H9 (cell line): ENCODE data around the gene IRF6. TPM values are rescaled to one million over a fixed set of nuclear protein-coding genes. Genes with fewer than 3 reads are reported as not detected.

ENCODE experiments used
- DNase-seq: peaks from one replicate; pipeline ENCODE4 v3.0.0-alpha.2; 2017
- H2AFZ ChIP-seq: one replicate; pipeline ENCODE4 v1.6.1; 2013; ENCODE audit warnings: mild to moderate bottlenecking, low read length, control low read depth, moderate library complexity
- H2AK5ac ChIP-seq: 2 replicates; pipeline ENCODE4 v1.6.1; 2013; ENCODE audit warnings: low read length, control low read depth, mixed read lengths; ENCODE audit not compliant: insufficient read length
- H2BK120ac ChIP-seq: one replicate; pipeline ENCODE4 v1.6.1; 2013; ENCODE audit warnings: low read depth, mild to moderate bottlenecking, low read length, control low read depth, inconsistent platforms; ENCODE audit not compliant: poor library complexity, severe bottlenecking
- H2BK12ac ChIP-seq: 2 replicates; pipeline ENCODE4 v1.6.1; 2013; ENCODE audit warnings: low read length, control low read depth, mixed read lengths, low read depth; ENCODE audit not compliant: insufficient read length
- H2BK15ac ChIP-seq: 2 replicates; pipeline ENCODE4 v1.6.1; 2013; ENCODE audit warnings: low read depth, low read length, control low read depth
- H2BK20ac ChIP-seq: one replicate; pipeline ENCODE4 v1.6.1; 2013; ENCODE audit warnings: low read depth, mild to moderate bottlenecking, low read length, control low read depth, inconsistent platforms; ENCODE audit not compliant: poor library complexity, severe bottlenecking
- H2BK5ac ChIP-seq: 2 replicates; pipeline ENCODE4 v1.6.1; 2013; ENCODE audit warnings: low read length, control low read depth, mixed read lengths; ENCODE audit not compliant: insufficient read length
- H3K14ac ChIP-seq: 2 replicates; pipeline ENCODE4 v1.6.1; 2013; ENCODE audit warnings: low read length, control low read depth; ENCODE audit not compliant: insufficient read depth
- H3K18ac ChIP-seq: 2 replicates; pipeline ENCODE4 v1.6.1; 2013; ENCODE audit warnings: low read depth, mild to moderate bottlenecking, mixed read lengths, low read length, control low read depth; ENCODE audit not compliant: insufficient read length
- H3K23ac ChIP-seq: 2 replicates; pipeline ENCODE4 v1.6.1; 2013; ENCODE audit warnings: low read length, control low read depth, mixed read lengths, low read depth; ENCODE audit not compliant: insufficient read length
- H3K23me2 ChIP-seq: 2 replicates; pipeline ENCODE4 v1.6.1; 2013; ENCODE audit warnings: low read depth, mild to moderate bottlenecking, mixed read lengths, low read length, control low read depth; ENCODE audit not compliant: insufficient read length, poor library complexity, severe bottlenecking
- H3K27ac ChIP-seq: 2 replicates; pipeline ENCODE4 v1.5.1; 2013; ENCODE audit warnings: low read length, control low read depth, mixed read lengths, low read depth; ENCODE audit not compliant: insufficient read length
- H3K27me3 ChIP-seq: 2 replicates; pipeline ENCODE4 v1.6.1; 2013; ENCODE audit warnings: low read length, control low read depth, inconsistent platforms; ENCODE audit not compliant: insufficient read depth
- H3K4ac ChIP-seq: 2 replicates; pipeline ENCODE4 v1.6.1; 2013; ENCODE audit warnings: low read depth, mild to moderate bottlenecking, control low read depth, inconsistent platforms, low read length, moderate library complexity
- H3K4me1 ChIP-seq: 2 replicates; pipeline ENCODE4 v1.6.1; 2013; ENCODE audit warnings: low read length, control low read depth, inconsistent platforms; ENCODE audit not compliant: insufficient read depth
- H3K4me2 ChIP-seq: 2 replicates; pipeline ENCODE4 v1.6.1; 2013; ENCODE audit warnings: low read length, control low read depth, mixed read lengths; ENCODE audit not compliant: insufficient read length, insufficient read depth
- H3K56ac ChIP-seq: 2 replicates; pipeline ENCODE4 v1.6.1; 2013; ENCODE audit warnings: low read depth, mild to moderate bottlenecking, mixed read lengths, low read length, control low read depth; ENCODE audit not compliant: insufficient read length
- H3K79me1 ChIP-seq: 2 replicates; pipeline ENCODE4 v1.6.1; 2013; ENCODE audit warnings: low read depth, mild to moderate bottlenecking, moderate library complexity, low read length, control low read depth, inconsistent platforms; ENCODE audit not compliant: insufficient read depth, poor library complexity, severe bottlenecking
- H3K79me2 ChIP-seq: 2 replicates; pipeline ENCODE4 v1.6.1; 2013; ENCODE audit warnings: low read length, control low read depth, inconsistent platforms; ENCODE audit not compliant: insufficient read depth
- H3K9ac ChIP-seq: 2 replicates; pipeline ENCODE4 v1.6.1; 2013; ENCODE audit warnings: low read length, control low read depth, mixed read lengths; ENCODE audit not compliant: insufficient read length; ENCODE audit errors: extremely low read depth
- H3K9me3 ChIP-seq: one replicate; pipeline ENCODE4 v1.6.1; 2013; ENCODE audit warnings: low read depth, low read length, inconsistent platforms; ENCODE audit not compliant: control insufficient read depth
- H3T11ph ChIP-seq: one replicate; pipeline ENCODE4 v1.6.1; 2013; ENCODE audit warnings: mild to moderate bottlenecking, low read length, control low read depth, inconsistent platforms
- H4K20me1 ChIP-seq: one replicate; pipeline ENCODE4 v1.6.1; 2013; ENCODE audit not compliant: control insufficient read depth, insufficient read length, insufficient read depth
- H4K5ac ChIP-seq: 2 replicates; pipeline ENCODE4 v1.6.1; 2013; ENCODE audit warnings: low read depth, mild to moderate bottlenecking, mixed read lengths, low read length, control low read depth; ENCODE audit not compliant: insufficient read length
- H4K8ac ChIP-seq: replicated peaks from 2 replicates; pipeline ENCODE4 v1.6.1; 2013; ENCODE audit warnings: low read length, control low read depth, mixed read lengths, low read depth; ENCODE audit not compliant: insufficient read length
- H4K91ac ChIP-seq: 2 replicates; pipeline ENCODE4 v1.6.1; 2013; ENCODE audit warnings: low read depth, mild to moderate bottlenecking, moderate library complexity, mixed read lengths, low read length, control low read depth; ENCODE audit not compliant: insufficient read length
- H3K27ac Mint-ChIP-seq, 3 experiments: 2 replicates in 2 of 3; 3 replicates in 1 of 3; pipeline ENCODE4 v1.8.0; 2020 to 2021; ENCODE audit warnings: mixed read lengths in 3 of 3, mild to moderate bottlenecking in 1 of 3, moderate library complexity in 1 of 3
- H3K27me3 Mint-ChIP-seq: 2 replicates; pipeline ENCODE4 v1.8.0; 2021; ENCODE audit warnings: low read depth, mild to moderate bottlenecking, moderate library complexity, mixed read lengths
- H3K36me3 Mint-ChIP-seq, 3 experiments: 2 replicates in 2 of 3; 3 replicates in 1 of 3; pipeline ENCODE4 v1.8.0; 2020 to 2021; ENCODE audit warnings: low read depth in 3 of 3, mixed read lengths in 3 of 3; ENCODE audit not compliant: insufficient read depth in 1 of 3
- H3K4me1 Mint-ChIP-seq, 2 experiments: 2 replicates each; pipeline ENCODE4 v1.8.0; 2020; ENCODE audit warnings: mixed read lengths in 2 of 2
- H3K4me3 Mint-ChIP-seq, 2 experiments: 2 replicates in 1 of 2; 3 replicates in 1 of 2; pipeline ENCODE4 v1.8.0; 2020 to 2021; ENCODE audit warnings: mild to moderate bottlenecking in 2 of 2, mixed read lengths in 2 of 2, moderate library complexity in 1 of 2
- H3K9me3 Mint-ChIP-seq, 2 experiments: 2 replicates in 1 of 2; 3 replicates in 1 of 2; pipeline ENCODE4 v1.8.0; 2020; ENCODE audit warnings: mild to moderate bottlenecking in 2 of 2, mixed read lengths in 2 of 2, moderate library complexity in 1 of 2
- CTCF ChIP-seq: fragments of 200-600 bp; sonication (generic); conservative IDR thresholded peaks from 3 replicates; pipeline ENCODE4 v1.8.0; 2021; ENCODE audit warnings: antibody characterized with exemption, mild to moderate bottlenecking
- WGBS: extraction: QIAGEN DNeasy Blood & Tissue Kit; methylation state at CpG from one replicate; pipeline ENCODE4 v1.1.7; 2013; ENCODE audit warnings: missing lambda C conversion rate, low lambda C conversion rate, mixed read lengths; ENCODE audit not compliant: insufficient read length; ENCODE audit errors: extremely low coverage; 5-methylcytosine and 5-hydroxymethylcytosine counted together
- total RNA-seq: library from RNA; stranded (reverse); gene quantifications from 2 replicates; pipeline ENCODE4 v1.2.1, GENCODE V29; 2021

The IRF6 gene
- total RNA-seq, 1 experiment from 2014 or later = 7.1 TPM

- Histone ChIP-seq H2BK120ac (no peak overlapping the region), H3K4me2 (no peak overlapping the region), H3K18ac (no peak overlapping the region), H2BK12ac (no peak overlapping the region), H3K9me3 (no peaks in the 10 kb centered on the region), H2AK5ac (no peak overlapping the region), H3K9ac (no peak overlapping the region), H3K27me3 (no peaks in the 10 kb centered on the region; the same call in 1 of the 2 replicates), H3K27ac (no peak overlapping the region), H3T11ph (no peak overlapping the region), H2BK15ac (no peak overlapping the region), H4K20me1 (no peaks in the 10 kb centered on the region), H3K56ac (no peak overlapping the region), H3K23me2 (no peaks in the 10 kb centered on the region), H3K79me1 (no peaks in the 10 kb centered on the region), H3K4ac (no peak overlapping the region), H4K91ac (no peak overlapping the region), H4K5ac (no peak overlapping the region), H3K14ac (no peak overlapping the region), H3K79me2 (no peaks in the 10 kb centered on the region), H3K23ac (no peak overlapping the region), H3K4me1 (no peaks in the 10 kb centered on the region), H2BK5ac (no peak overlapping the region), H2AFZ (no peak overlapping the region), H2BK20ac (no peak overlapping the region), H4K8ac (no peak overlapping the region)
- Mint-ChIP-seq H3K9me3 (no peaks in the 10 kb centered on the region), H3K36me3 (no peaks in the 10 kb centered on the region), H3K4me3 (no peak overlapping the region), H3K4me1 (no peaks in the 10 kb centered on the region), H3K27ac (no peak overlapping the region), H3K27me3 (peaks cover 52% of the 10 kb centered on the region)
- TF ChIP-seq CTCF = no peak
- no peak for DNase-seq
- no CpG with 5 or more reads among the region's 3 CpGs for WGBS
Measured at GRCh38 chr1:209741193-209741592, 64.7 kb downstream of the IRF6 start.
